ENCODE data around the gene C19orf18. TPM values are rescaled to one million over a fixed set of nuclear protein-coding genes. Genes with fewer than 3 reads are reported as not detected.

C19orf18 gene
- total and polyA plus RNA-seq, 2 donors (not counting 3 experiments of a cell fraction or from before 2014, with no cell fraction given), result 0.08 to 0.64 TPM

GRCh38 chr19:57946316-57946715, 28.0 kb downstream of the C19orf18 start:
- CTCF ChIA-PET, result no interaction called here
- peak overlapping the region; percentile 62 for H3K4me2 ChIP-seq (ENCODE audit: insufficient read depth, low read length)
- POLR2A ChIA-PET, result no interaction called here

More at GRCh38 chr19:57946316-57946715, 28.0 kb downstream of the C19orf18 start:
- no TSS peak for BruUV-seq (replicated peaks)
- H3K9me1 ChIP-seq (replicated peaks; ENCODE audit: control insufficient read depth, extremely low read depth, insufficient read depth, low read length), result no peaks in the 10 kb centered on the region
- FAIRE-seq, result no peak
- peak overlapping the region in 1 of 3 experiments; percentile 53 for H3K4me3 ChIP-seq (replicated peaks in 1 of 3; ENCODE audit: insufficient read depth in 1 of 3, low read depth in 1 of 3, low read length in 3 of 3)
- intact Hi-C loops (cut with micrococcal nuclease), result loop anchor here (10.0 kb wide), 1 partner anchor 208 kb away; the partner anchor contains the start of gene ZNF329
- no peak overlapping the region for H3K27ac ChIP-seq (ENCODE audit: insufficient read depth, low read depth, low read length)
- TF ChIP-seq EZH2 (IDR thresholded peaks at IDR 0.05; ENCODE audit: borderline replicate concordance, low read depth, low read length, severe bottlenecking) (no peak), FOS (IDR thresholded peaks at IDR 0.05; ENCODE audit: borderline replicate concordance, insufficient read depth, low read length) (no peak), MAX (IDR thresholded peaks at IDR 0.05; ENCODE audit: insufficient read depth, insufficient read length) (no peak), GATA2 (IDR thresholded peaks at IDR 0.05; ENCODE audit: insufficient read depth, insufficient read length, low read depth, low read length) (no peak), JUN (IDR thresholded peaks at IDR 0.05; ENCODE audit: borderline replicate concordance, insufficient read depth, insufficient read length, low read depth) (no peak), CTCF (IDR thresholded peaks at IDR 0.05; ENCODE audit: extremely low read depth in 1 of 2, insufficient read depth in 1 of 2, low read depth in 1 of 2, low read length in 2 of 2) (no peak), POLR2A (IDR thresholded peaks at IDR 0.05; ENCODE audit: low read depth, low read length) (no peak), POLR2AphosphoS5 (IDR thresholded peaks at IDR 0.05; ENCODE audit: insufficient read depth, low read depth, low read length) (no peak), MYC (IDR thresholded peaks at IDR 0.05; ENCODE audit: low read depth, low read length) (no peak)
- H2AFZ ChIP-seq (ENCODE audit: low read depth, low read length), result no peak overlapping the region
- no peak for DNase-seq (ENCODE audit: low read depth, low spot score)
- H3K9ac ChIP-seq (replicated peaks; ENCODE audit: extremely low read depth, insufficient read depth, low read length), result no peak overlapping the region
- H3K79me2 ChIP-seq (ENCODE audit: control insufficient read depth, insufficient read depth, low read length), result no peaks in the 10 kb centered on the region
- H3K4me1 ChIP-seq (ENCODE audit: control insufficient read depth, extremely low read depth, insufficient read depth, low read length), result peaks cover 5% of the 10 kb centered on the region
- peaks cover 0 to 15% of the 10 kb centered on the region in 2 experiments for H3K36me3 ChIP-seq (ENCODE audit: control insufficient read depth in 2 of 2, extremely low read depth in 1 of 2, insufficient read depth in 2 of 2, low read length in 2 of 2)
- H3K9me3 ChIP-seq (replicated peaks; ENCODE audit: control insufficient read depth, insufficient read depth, low read length), result peaks cover 14% of the 10 kb centered on the region
- dilution Hi-C loops (cut with MboI; ENCODE audit: extremely low pct_ligation_motif_present, low sequenced_read_pairs), result no loop called here
- H4K20me1 ChIP-seq (replicated peaks; ENCODE audit: control insufficient read depth, extremely low read depth, insufficient read depth, low read length), result peaks cover 2% of the 10 kb centered on the region
- no peaks in the 10 kb centered on the region for H3K27me3 ChIP-seq (ENCODE audit: control insufficient read depth in 2 of 2, insufficient read depth in 2 of 2, low read length in 2 of 2)

All from endothelial cell of umbilical vein (primary cell).